ENCODE measurements around the gene ERI3.
A peak's percentile ranks its signal among the peaks of the same experiment; 100 is the strongest.

Gene ERI3

DNA sequence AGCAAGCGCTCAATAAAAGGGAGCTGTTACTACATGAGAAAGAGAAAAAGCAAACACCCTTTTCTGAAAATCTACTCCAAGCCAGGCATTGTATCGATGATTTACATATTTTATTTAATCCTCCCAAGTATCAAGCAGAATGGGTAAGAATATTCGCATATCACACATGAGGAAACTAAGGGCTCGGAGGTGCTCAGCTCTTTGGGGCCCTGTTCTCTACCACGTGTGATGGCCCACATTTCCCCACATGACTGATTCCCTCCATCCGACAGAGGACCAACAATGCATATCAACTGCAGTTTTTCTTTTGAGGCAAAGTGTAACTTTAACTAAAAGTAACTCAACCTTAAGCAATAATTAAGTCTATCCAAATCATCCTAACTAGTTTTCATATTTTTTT is 8.2 kb downstream of the ERI3 start:
- no peaks in the 10 kb centered on the region for H3K36me3 ChIP-seq (ENCODE audit: control insufficient read depth, low read depth, low read length)
- no peak overlapping the region for H3K9ac ChIP-seq (ENCODE audit: low read length)
- no peaks in the 10 kb centered on the region for H3K27me3 ChIP-seq (ENCODE audit: control insufficient read depth, insufficient read depth, low read length)
- peaks cover 19% of the 10 kb centered on the region for H3K4me1 ChIP-seq (ENCODE audit: control insufficient read depth, low read depth, low read length)
- H3K9me3 ChIP-seq (ENCODE audit: control insufficient read depth, low read depth, low read length): no peaks in the 10 kb centered on the region
- no peak overlapping the region for H3K27ac ChIP-seq (ENCODE audit: low read length)
- H3K4me3 ChIP-seq (ENCODE audit: low read length): no peak overlapping the region

DNA sequence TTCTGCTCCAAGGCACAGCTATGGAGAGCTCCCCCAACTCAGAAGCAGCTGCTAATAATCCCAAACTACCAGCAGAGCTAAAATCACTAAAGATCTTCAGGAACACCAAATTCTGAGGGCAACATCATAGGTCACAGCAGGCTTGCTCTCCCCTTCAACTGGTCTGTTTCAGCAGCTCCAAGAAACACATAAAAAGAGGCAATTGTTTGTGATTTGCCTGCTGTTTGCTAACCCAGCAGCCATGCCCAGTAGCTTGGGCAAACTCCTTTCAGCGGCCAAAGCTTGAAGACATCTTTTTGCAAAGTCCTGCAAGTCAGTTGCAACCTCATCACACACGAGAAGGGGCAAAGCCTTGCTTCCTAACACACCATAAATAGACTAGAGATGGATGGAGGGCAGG is 8.9 kb downstream of the ERI3 start:
- Histone ChIP-seq H3K27ac (ENCODE audit: low read length) (peak overlapping the region; percentile 26), H3K36me3 (ENCODE audit: control insufficient read depth, low read depth, low read length) (no peaks in the 10 kb centered on the region), H3K9ac (ENCODE audit: low read length) (no peak overlapping the region), H3K27me3 (ENCODE audit: control insufficient read depth, insufficient read depth, low read length) (no peaks in the 10 kb centered on the region), H3K9me3 (ENCODE audit: control insufficient read depth, low read depth, low read length) (no peaks in the 10 kb centered on the region), H3K4me3 (ENCODE audit: low read length) (no peak overlapping the region), H3K4me1 (ENCODE audit: control insufficient read depth, low read depth, low read length) (peaks cover 19% of the 10 kb centered on the region)

DNA sequence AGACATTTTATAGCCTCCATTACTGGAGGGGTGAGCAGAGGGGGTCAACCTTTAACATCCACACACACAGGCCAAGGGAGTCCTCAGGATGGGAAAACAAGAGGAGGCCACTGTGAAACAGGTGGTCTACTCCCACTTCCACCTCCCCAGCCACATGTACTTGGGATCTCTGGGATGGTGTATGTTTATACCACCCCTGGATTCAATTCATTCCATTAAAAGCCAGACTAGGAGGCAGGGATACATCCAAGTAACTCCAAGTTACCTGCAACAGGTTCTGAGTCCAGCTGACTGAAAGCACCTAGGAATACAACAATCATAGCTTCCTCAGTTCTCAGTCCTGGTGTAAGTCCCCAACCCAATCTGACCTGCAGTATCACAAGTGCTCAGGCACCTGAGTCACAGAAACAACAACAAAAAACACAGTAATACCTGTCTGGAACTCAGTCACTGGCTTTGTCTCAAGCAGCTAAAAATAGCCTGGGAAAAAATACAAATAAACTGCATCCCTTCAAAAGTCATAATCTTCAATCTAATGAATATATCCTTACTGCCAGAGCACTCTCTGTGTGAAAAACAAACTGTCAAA is 9.8 kb downstream of the ERI3 start:
- H3K36me3 ChIP-seq (ENCODE audit: control insufficient read depth, low read depth, low read length): no peaks in the 10 kb centered on the region
- no peak overlapping the region for H3K4me3 ChIP-seq (ENCODE audit: low read length)
- no peaks in the 10 kb centered on the region for H3K9me3 ChIP-seq (ENCODE audit: control insufficient read depth, low read depth, low read length)
- H3K9ac ChIP-seq (ENCODE audit: low read length): no peak overlapping the region
- peaks cover 23% of the 10 kb centered on the region for H3K4me1 ChIP-seq (ENCODE audit: control insufficient read depth, low read depth, low read length)
- no peak overlapping the region for H3K27ac ChIP-seq (ENCODE audit: low read length)
- no peaks in the 10 kb centered on the region for H3K27me3 ChIP-seq (ENCODE audit: control insufficient read depth, insufficient read depth, low read length)

DNA sequence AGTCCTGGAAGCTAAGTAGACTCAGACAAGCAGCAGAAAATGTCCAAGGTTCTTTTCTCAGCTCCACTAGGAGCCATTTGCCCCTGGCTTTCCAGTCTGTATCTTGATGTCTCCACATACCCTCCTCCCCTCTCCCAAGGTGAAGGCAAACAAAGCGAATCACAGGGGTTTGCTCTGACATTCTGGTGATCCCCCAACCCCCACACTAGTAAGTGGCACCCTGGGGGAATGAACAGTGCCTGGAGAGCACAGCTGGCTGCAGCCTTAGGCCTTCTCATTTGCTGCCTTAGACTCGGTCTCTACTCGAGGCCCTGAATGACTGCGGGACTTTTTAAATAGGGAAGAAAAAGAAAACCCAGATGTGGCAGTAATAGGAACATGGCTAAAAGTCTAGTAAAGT is 15.3 kb downstream of the ERI3 start:
- Histone ChIP-seq H3K36me3 (ENCODE audit: control insufficient read depth, low read depth, low read length) (peaks cover 19% of the 10 kb centered on the region), H3K27me3 (ENCODE audit: control insufficient read depth, insufficient read depth, low read length) (no peaks in the 10 kb centered on the region), H3K4me1 (ENCODE audit: control insufficient read depth, low read depth, low read length) (peaks cover 15% of the 10 kb centered on the region), H3K9ac (ENCODE audit: low read length) (no peak overlapping the region), H3K4me3 (ENCODE audit: low read length) (peak overlapping the region; percentile 14), H3K9me3 (ENCODE audit: control insufficient read depth, low read depth, low read length) (no peaks in the 10 kb centered on the region), H3K27ac (ENCODE audit: low read length) (no peak overlapping the region)

DNA sequence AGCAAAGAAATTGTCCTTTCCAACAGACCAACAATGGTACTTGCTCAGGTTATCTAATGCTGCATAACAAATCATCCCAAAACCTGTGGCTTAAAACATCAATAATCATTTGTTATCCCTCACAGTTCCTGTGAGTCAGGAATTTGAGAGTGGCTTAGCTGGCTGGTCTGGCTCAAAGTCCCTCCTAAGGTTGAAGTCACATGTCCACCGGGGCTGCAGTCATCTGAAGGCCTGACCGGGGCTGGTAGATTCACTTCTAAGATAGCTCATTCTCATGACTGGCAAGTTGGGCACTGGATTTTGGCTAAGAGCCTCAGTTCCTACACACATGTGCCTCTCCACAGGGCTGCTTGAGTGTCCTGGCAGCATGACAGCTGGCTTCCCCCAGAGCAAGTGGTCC is 16.9 kb downstream of the ERI3 start:
- H3K36me3 ChIP-seq (ENCODE audit: control insufficient read depth, low read depth, low read length): peaks cover 23% of the 10 kb centered on the region
- no peak overlapping the region for H3K4me3 ChIP-seq (ENCODE audit: low read length)
- no peaks in the 10 kb centered on the region for H3K9me3 ChIP-seq (ENCODE audit: control insufficient read depth, low read depth, low read length)
- H3K27ac ChIP-seq (ENCODE audit: low read length): no peak overlapping the region
- no peaks in the 10 kb centered on the region for H3K27me3 ChIP-seq (ENCODE audit: control insufficient read depth, insufficient read depth, low read length)
- H3K9ac ChIP-seq (ENCODE audit: low read length): no peak overlapping the region
- H3K4me1 ChIP-seq (ENCODE audit: control insufficient read depth, low read depth, low read length): peaks cover 15% of the 10 kb centered on the region

DNA sequence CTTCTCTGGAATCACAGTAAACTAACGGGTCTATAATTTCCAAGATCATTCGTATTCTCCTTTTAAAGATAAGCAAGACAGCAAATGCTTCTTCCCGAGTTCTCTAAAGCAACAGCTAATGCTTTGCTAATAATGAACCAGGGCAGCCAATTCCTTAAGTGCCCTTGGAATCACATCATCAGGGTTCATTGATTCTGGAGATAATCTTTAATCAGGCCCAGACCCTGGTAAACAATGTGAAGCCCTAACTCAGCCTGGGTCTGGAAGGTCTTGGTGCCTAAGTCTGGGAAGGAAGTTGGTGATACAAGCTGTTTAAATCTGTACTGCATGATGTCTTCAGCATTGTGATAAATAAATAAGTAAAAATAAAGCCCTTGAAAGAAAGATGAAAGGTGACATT is 18.4 kb downstream of the ERI3 start:
- H3K9me3 ChIP-seq (ENCODE audit: control insufficient read depth, low read depth, low read length): no peaks in the 10 kb centered on the region
- no peak overlapping the region for H3K4me3 ChIP-seq (ENCODE audit: low read length)
- no peaks in the 10 kb centered on the region for H3K27me3 ChIP-seq (ENCODE audit: control insufficient read depth, insufficient read depth, low read length)
- H3K4me1 ChIP-seq (ENCODE audit: control insufficient read depth, low read depth, low read length): peaks cover 15% of the 10 kb centered on the region
- H3K36me3 ChIP-seq (ENCODE audit: control insufficient read depth, low read depth, low read length): peaks cover 23% of the 10 kb centered on the region
- no peak overlapping the region for H3K27ac ChIP-seq (ENCODE audit: low read length)
- H3K9ac ChIP-seq (ENCODE audit: low read length): no peak overlapping the region

DNA sequence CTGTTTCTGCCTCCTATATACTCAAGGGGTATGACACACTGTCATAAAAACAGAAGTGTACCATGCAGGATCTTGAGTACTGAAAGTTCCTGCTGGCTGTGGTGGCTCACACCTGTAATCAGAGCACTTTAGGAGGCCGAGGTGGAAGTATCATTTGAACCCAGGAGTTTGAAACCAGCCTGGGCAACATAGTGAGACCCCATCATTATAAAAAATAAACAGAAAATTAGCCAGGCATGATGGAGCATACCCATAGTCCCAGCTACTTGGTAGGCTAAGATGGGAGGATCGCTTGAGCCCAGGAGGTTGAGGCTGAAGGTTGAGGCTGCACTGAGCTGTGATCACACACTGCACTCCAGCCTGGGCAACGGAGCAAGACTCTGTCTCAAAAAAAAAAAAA is 20.1 kb downstream of the ERI3 start:
- Histone ChIP-seq H3K9me3 (ENCODE audit: control insufficient read depth, low read depth, low read length) (no peaks in the 10 kb centered on the region), H3K9ac (ENCODE audit: low read length) (no peak overlapping the region), H3K36me3 (ENCODE audit: control insufficient read depth, low read depth, low read length) (peaks cover 23% of the 10 kb centered on the region), H3K4me1 (ENCODE audit: control insufficient read depth, low read depth, low read length) (peaks cover 8% of the 10 kb centered on the region), H3K27ac (ENCODE audit: low read length) (no peak overlapping the region), H3K4me3 (ENCODE audit: low read length) (no peak overlapping the region), H3K27me3 (ENCODE audit: control insufficient read depth, insufficient read depth, low read length) (no peaks in the 10 kb centered on the region)

DNA sequence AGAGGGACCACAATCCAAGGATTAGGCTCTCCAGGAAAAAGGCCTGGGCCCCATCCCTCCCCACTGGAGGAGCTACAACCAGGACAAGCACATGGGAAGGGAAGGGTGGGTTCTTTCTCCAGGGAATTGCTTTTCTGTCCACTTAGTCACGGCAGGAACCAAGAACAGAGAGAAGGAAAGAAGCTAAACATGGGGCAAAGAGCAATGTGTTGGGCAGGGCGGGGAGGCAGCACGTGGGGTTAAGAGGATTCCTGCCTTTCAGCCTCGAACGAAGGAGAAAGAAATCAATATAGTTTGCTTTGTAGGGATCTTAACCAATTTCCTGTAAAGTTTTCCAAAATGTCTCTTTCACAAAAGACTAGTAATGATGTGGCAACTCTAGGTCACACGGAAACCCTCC is 21.7 kb downstream of the ERI3 start:
- no peak overlapping the region for H3K4me3 ChIP-seq (ENCODE audit: low read length)
- no peaks in the 10 kb centered on the region for H3K27me3 ChIP-seq (ENCODE audit: control insufficient read depth, insufficient read depth, low read length)
- peaks cover 11% of the 10 kb centered on the region for H3K4me1 ChIP-seq (ENCODE audit: control insufficient read depth, low read depth, low read length)
- no peaks in the 10 kb centered on the region for H3K9me3 ChIP-seq (ENCODE audit: control insufficient read depth, low read depth, low read length)
- peaks cover 16% of the 10 kb centered on the region for H3K36me3 ChIP-seq (ENCODE audit: control insufficient read depth, low read depth, low read length)
- H3K27ac ChIP-seq (ENCODE audit: low read length): no peak overlapping the region
- H3K9ac ChIP-seq (ENCODE audit: low read length): no peak overlapping the region

DNA sequence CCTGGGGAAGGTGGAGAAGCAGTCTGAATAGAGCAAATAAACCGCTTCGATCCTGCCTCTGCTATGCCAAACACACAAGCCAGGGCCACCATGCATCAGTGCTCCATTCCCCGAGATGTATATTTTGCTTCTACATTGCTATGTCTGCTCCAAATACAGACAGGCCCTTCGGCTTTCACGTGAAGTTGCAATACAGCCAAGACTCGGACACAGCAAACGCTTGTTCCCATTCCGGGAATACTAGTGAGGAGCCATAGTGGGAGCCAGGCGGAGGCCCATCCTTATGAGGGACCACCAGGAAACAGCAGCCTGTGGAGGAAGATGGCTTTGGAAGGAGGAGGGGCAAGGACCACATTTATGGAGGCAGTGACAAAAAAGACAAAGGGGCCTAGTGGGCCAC is 22.6 kb downstream of the ERI3 start:
- Histone ChIP-seq H3K4me3 (ENCODE audit: low read length) (no peak overlapping the region), H3K27me3 (ENCODE audit: control insufficient read depth, insufficient read depth, low read length) (no peaks in the 10 kb centered on the region), H3K4me1 (ENCODE audit: control insufficient read depth, low read depth, low read length) (peaks cover 17% of the 10 kb centered on the region), H3K9me3 (ENCODE audit: control insufficient read depth, low read depth, low read length) (no peaks in the 10 kb centered on the region), H3K27ac (ENCODE audit: low read length) (no peak overlapping the region), H3K36me3 (ENCODE audit: control insufficient read depth, low read depth, low read length) (peaks cover 7% of the 10 kb centered on the region), H3K9ac (ENCODE audit: low read length) (no peak overlapping the region)

DNA sequence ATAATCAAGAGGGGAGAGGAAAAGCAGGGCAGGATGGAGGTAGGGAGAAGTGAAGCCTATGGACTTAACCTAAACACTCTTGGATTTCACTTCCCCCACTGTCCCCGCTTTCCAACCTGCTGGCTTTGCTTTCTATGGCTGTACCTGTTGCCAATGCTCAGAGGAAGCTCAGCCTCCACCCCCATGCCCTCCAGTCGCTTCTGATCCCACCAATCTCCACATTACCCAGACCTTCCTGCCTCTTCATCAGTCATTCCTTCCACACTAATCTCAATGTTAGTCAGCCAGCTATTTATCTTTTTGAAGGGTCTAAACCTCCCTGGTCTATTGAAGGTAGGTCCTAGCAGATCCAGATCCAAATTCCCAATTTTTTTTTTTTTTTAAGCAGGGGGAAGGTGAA is 24.1 kb downstream of the ERI3 start:
- peaks cover 21% of the 10 kb centered on the region for H3K4me1 ChIP-seq (ENCODE audit: control insufficient read depth, low read depth, low read length)
- no peak overlapping the region for H3K27ac ChIP-seq (ENCODE audit: low read length)
- no peak overlapping the region for H3K9ac ChIP-seq (ENCODE audit: low read length)
- peaks cover 5% of the 10 kb centered on the region for H3K36me3 ChIP-seq (ENCODE audit: control insufficient read depth, low read depth, low read length)
- H3K9me3 ChIP-seq (ENCODE audit: control insufficient read depth, low read depth, low read length): no peaks in the 10 kb centered on the region
- H3K27me3 ChIP-seq (ENCODE audit: control insufficient read depth, insufficient read depth, low read length): no peaks in the 10 kb centered on the region
- no peak overlapping the region for H3K4me3 ChIP-seq (ENCODE audit: low read length)

DNA sequence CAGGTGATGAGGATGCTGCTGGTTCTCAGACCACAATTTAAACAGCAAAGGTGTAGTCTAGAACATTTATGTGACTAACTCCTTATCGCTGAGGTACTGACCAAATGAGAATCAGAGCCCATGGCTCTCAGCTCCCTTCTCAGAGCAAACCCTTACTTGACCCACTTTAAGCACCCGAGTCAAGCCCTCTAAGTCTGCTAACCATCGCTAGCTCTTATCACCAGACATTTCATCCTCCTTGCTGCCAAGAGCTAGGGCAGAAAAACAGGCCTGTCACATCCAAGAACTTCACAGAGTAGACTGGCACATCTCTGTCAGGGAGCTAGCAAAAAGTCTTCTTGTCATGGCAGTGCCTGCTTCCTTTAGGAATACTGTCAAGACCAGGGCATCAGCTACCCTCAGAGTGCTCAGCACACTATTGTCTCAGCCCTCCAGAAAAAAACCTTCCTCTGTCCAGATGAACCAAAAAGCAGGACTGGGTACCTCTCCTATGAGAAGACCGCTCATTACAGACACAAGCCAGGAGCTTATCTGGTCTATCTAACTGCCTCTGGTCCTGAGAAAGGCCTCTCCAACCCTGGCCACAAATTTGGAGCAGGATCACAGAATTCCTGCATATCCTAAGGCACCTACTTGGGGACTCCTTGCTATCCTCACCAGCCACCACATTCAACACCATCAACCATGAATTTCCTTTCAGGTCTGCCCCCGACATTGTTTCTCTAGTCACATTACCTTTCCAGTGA is 26.2 kb downstream of the ERI3 start:
- H3K4me3 ChIP-seq (ENCODE audit: low read length): no peak overlapping the region
- no peaks in the 10 kb centered on the region for H3K36me3 ChIP-seq (ENCODE audit: control insufficient read depth, low read depth, low read length)
- no peaks in the 10 kb centered on the region for H3K27me3 ChIP-seq (ENCODE audit: control insufficient read depth, insufficient read depth, low read length)
- H3K9ac ChIP-seq (ENCODE audit: low read length): no peak overlapping the region
- H3K9me3 ChIP-seq (ENCODE audit: control insufficient read depth, low read depth, low read length): no peaks in the 10 kb centered on the region
- peaks cover 21% of the 10 kb centered on the region for H3K4me1 ChIP-seq (ENCODE audit: control insufficient read depth, low read depth, low read length)
- no peak overlapping the region for H3K27ac ChIP-seq (ENCODE audit: low read length)
